Measurements from ENCODE around the gene DPEP2.
A peak's percentile ranks its signal among the peaks of the same experiment; 100 is the strongest.

DPEP2 gene

DNA sequence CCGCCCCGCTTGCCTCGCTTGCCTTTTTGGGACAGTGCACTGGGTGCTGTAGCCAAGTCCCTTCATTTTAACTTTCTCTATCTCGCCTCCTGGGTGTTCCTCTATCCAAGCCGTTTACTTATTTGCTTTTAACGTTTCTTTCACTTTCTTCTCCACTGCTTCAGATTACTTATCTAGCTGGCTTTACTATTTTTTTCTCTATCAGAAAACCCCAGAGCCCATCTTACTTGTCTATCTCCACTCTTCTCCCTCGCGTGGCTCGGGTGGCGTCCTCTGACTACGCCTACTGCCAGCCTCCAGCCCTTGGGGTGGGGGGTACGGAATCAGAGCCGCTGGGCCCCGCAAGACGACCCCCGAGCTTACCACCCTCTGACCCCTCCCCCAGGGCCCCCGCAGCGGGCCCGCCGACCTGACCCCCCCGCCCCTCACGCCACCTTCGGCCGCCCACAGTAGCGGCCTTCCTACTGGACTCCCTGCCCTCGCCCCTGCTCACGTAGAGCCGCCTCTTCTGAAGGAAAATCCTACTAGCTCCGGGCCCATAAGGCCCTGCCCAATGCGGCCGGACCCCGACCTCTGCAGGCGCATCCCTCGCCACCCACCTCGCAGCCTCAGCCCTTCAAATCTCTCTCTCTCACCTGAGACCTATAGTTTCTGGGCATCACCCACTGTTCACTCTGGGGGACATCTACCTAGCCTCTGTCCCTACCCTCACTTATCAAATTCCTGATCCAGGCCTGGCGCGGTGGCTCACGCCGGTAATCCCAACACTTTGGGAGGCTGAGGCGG is 29.8 kb downstream of the DPEP2 start:
- H2AFZ ChIP-seq (ENCODE audit: low read length), result peak overlapping the region; percentile 97
- H3F3A ChIP-seq (ENCODE audit: insufficient read depth, low read length), result peaks cover 18% of the 10 kb centered on the region
- H3K4me2 ChIP-seq (ENCODE audit: low read depth, low read length), result peak overlapping the region; percentile 100
- peaks cover 14% of the 10 kb centered on the region for H3K79me2 ChIP-seq (ENCODE audit: low read length)
- H3K27ac ChIP-seq (ENCODE audit: low read length), result no peak overlapping the region
- H3K4me1 ChIP-seq (ENCODE audit: low read length), result peaks cover 29% of the 10 kb centered on the region
- H4K20me1 ChIP-seq (ENCODE audit: insufficient read depth, low read length), result no peaks in the 10 kb centered on the region
- H3K9ac ChIP-seq (ENCODE audit: low read length), result peak overlapping the region; percentile 75; the same call in 1 of the 2 replicates
- no peak for DNase-seq
- no peaks in the 10 kb centered on the region for H3K27me3 ChIP-seq (replicated peaks; ENCODE audit: insufficient read depth, low read length)
- no peak for TF ChIP-seq EZH2 (optimal IDR thresholded peaks at IDR 0.05; ENCODE audit: low read depth, low read length)
- TF ChIP-seq, protein P1, sequence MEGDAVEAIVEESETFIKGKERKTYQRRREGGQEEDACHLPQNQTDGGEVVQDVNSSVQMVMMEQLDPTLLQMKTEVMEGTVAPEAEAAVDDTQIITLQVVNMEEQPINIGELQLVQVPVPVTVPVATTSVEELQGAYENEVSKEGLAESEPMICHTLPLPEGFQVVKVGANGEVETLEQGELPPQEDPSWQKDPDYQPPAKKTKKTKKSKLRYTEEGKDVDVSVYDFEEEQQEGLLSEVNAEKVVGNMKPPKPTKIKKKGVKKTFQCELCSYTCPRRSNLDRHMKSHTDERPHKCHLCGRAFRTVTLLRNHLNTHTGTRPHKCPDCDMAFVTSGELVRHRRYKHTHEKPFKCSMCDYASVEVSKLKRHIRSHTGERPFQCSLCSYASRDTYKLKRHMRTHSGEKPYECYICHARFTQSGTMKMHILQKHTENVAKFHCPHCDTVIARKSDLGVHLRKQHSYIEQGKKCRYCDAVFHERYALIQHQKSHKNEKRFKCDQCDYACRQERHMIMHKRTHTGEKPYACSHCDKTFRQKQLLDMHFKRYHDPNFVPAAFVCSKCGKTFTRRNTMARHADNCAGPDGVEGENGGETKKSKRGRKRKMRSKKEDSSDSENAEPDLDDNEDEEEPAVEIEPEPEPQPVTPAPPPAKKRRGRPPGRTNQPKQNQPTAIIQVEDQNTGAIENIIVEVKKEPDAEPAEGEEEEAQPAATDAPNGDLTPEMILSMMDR (IDR thresholded peaks at IDR 0.05; ENCODE audit: low read length), result no peak
- no peak for TF ChIP-seq EZH2phosphoT487 (IDR thresholded peaks at IDR 0.05; ENCODE audit: low read length)
- H3K4me3 ChIP-seq (ENCODE audit: low read length), result peak overlapping the region; percentile 93
- no peaks in the 10 kb centered on the region for H3K36me3 ChIP-seq (replicated peaks; ENCODE audit: insufficient read depth, low read length)
- H3K9me3 ChIP-seq (replicated peaks; ENCODE audit: insufficient read depth, low read length), result no peaks in the 10 kb centered on the region
- no peaks in the 10 kb centered on the region for H3K9me2 ChIP-seq (replicated peaks; ENCODE audit: insufficient read depth, low read length)

DNA sequence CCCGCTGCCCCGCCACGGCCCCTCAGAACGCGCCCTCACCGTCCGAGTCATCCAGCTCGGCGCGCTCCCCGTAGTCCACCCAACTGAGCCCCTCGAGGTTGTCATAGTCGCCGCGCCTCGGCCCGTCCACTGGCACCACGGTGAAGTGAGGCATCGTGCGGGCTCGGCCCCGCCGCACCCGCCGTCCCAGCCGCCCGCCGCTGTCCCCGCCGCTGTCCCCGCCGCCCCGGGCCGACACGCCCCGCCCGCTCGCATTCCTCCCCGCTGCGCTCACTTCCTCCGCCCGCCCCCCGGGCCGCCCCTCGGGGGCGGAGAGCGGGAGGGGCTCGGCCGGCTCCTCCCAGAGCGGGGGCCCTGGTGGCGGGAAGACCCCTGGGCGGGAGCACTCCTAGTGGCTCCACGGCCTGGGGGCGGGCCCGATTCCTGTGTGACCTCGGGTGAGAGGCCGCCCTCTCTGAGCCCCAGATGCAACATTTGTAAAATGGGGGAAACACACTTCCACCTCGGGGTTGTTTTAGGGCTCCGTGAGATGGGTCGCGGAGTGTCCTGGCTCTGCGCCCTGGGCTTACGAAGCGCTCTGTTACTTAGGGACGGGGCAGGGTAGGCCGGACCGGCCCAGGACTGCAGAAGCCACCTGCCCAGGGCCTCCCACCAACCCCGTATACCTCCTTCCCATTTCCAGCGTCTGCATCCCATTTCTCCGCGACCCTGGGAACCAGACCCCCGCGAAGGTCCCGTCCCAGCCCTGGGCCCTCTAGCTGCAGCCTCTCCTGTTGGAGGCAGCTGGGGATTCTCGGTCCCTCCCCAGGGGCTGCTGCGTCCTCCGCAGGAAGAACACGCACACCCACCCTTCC is 30.7 kb downstream of the DPEP2 start, which contains the start of gene SLC12A4:
Gene SLC12A4, minus strand, starts transcription at position 238 of the 854 bp plus-strand sequence. Its CDS starts 84 bp downstream, at position 154.
- H3K9ac ChIP-seq (ENCODE audit: low read length), result peak within 1 kb of the TSS; percentile 82
- H3K9me2 ChIP-seq (replicated peaks; ENCODE audit: insufficient read depth, low read length), result no peaks in the 10 kb centered on the region
- H3K4me1 ChIP-seq (ENCODE audit: low read length), result peaks cover 36% of the 10 kb centered on the region
- peaks cover 17% of the 10 kb centered on the region for H3K79me2 ChIP-seq (ENCODE audit: low read length)
- H3K9me3 ChIP-seq (replicated peaks; ENCODE audit: insufficient read depth, low read length), result no peaks in the 10 kb centered on the region
- TF ChIP-seq EZH2phosphoT487 (IDR thresholded peaks at IDR 0.05; ENCODE audit: low read length) (no peak), EZH2 (optimal IDR thresholded peaks at IDR 0.05; ENCODE audit: low read depth, low read length) (no peak)
- TF ChIP-seq, protein P1 (IDR thresholded peaks at IDR 0.05; ENCODE audit: low read length), result no peak
- peak; percentile 89 for DNase-seq
- H2AFZ ChIP-seq (ENCODE audit: low read length), result peak within 1 kb of the TSS; percentile 97
- peak within 1 kb of the TSS; percentile 15; the same call in 1 of the 2 replicates for H3K27ac ChIP-seq (ENCODE audit: low read length)
- H3K27me3 ChIP-seq (replicated peaks; ENCODE audit: insufficient read depth, low read length), result no peaks in the 10 kb centered on the region
- H3F3A ChIP-seq (ENCODE audit: insufficient read depth, low read length), result peaks cover 19% of the 10 kb centered on the region
- H3K4me2 ChIP-seq (ENCODE audit: low read depth, low read length), result peak within 1 kb of the TSS; percentile 100
- no peaks in the 10 kb centered on the region for H4K20me1 ChIP-seq (ENCODE audit: insufficient read depth, low read length)
- peak within 1 kb of the TSS; percentile 93 for H3K4me3 ChIP-seq (ENCODE audit: low read length)
- no peaks in the 10 kb centered on the region for H3K36me3 ChIP-seq (replicated peaks; ENCODE audit: insufficient read depth, low read length)

DNA sequence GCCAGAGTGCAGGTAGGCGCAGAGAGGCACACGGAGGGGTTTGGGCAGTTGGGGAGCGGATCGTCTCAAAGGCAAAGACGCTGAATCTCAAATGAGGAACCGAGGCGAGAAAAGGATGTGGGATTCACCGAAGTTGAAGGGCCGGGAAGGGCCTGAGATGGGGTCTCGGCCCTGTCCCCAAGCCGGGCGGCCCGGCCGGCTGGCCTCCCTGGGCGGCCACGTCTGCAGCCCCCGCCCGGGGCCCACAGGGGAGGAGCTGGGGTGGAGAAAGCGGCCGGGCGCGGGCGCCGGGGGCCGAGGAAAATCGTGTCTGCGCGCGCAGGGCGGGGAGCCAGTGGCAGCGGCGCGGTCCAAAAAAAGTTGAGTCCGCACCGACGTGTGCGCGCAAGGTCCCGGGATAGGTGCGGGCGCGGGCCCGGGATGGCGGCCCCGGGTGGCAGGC is 31.3 kb downstream of the DPEP2 start:
- H3K79me2 ChIP-seq (ENCODE audit: low read length), result peaks cover 22% of the 10 kb centered on the region
- TF ChIP-seq, protein P1 (IDR thresholded peaks at IDR 0.05; ENCODE audit: low read length), result no peak
- TF ChIP-seq EZH2phosphoT487 (IDR thresholded peaks at IDR 0.05; ENCODE audit: low read length) (no peak), EZH2 (optimal IDR thresholded peaks at IDR 0.05; ENCODE audit: low read depth, low read length) (no peak)
- peak overlapping the region; percentile 85 for H2AFZ ChIP-seq (ENCODE audit: low read length)

More for the DNA sequence above, 31.3 kb downstream of the DPEP2 start:
- Histone ChIP-seq H3K27ac (ENCODE audit: low read length) (no peak overlapping the region), H3K4me2 (ENCODE audit: low read depth, low read length) (peak overlapping the region; percentile 91), H3K9ac (ENCODE audit: low read length) (peak overlapping the region; percentile 82), H3K36me3 (replicated peaks; ENCODE audit: insufficient read depth, low read length) (no peaks in the 10 kb centered on the region), H4K20me1 (ENCODE audit: insufficient read depth, low read length) (no peaks in the 10 kb centered on the region), H3K9me2 (replicated peaks; ENCODE audit: insufficient read depth, low read length) (no peaks in the 10 kb centered on the region), H3K9me3 (replicated peaks; ENCODE audit: insufficient read depth, low read length) (no peaks in the 10 kb centered on the region), H3K4me3 (ENCODE audit: low read length) (peak overlapping the region; percentile 93), H3K4me1 (ENCODE audit: low read length) (peaks cover 37% of the 10 kb centered on the region), H3F3A (ENCODE audit: insufficient read depth, low read length) (peaks cover 19% of the 10 kb centered on the region), H3K27me3 (replicated peaks; ENCODE audit: insufficient read depth, low read length) (no peaks in the 10 kb centered on the region)
- DNase-seq, result peak; percentile 41
